Mesenchymal stem cell (in vitro differentiated cells and primary cell): ENCODE data around the gene MED10.
A peak's percentile ranks its signal among the peaks of the same experiment; 100 is the strongest.

Experiments used
- DNase-seq: peaks from one replicate; pipeline ENCODE4 v3.0.0-alpha.2; 2013
- H2AFZ ChIP-seq: one replicate; pipeline ENCODE4 v1.6.1; 2013; ENCODE audit warnings: low read depth, mild to moderate bottlenecking, control low read depth, inconsistent platforms, low read length, moderate library complexity
- H2AK5ac ChIP-seq: 2 replicates; pipeline ENCODE4 v1.6.1; 2013; ENCODE audit warnings: low read length, moderate library complexity, mild to moderate bottlenecking, inconsistent platforms; ENCODE audit not compliant: severe bottlenecking
- H2BK120ac ChIP-seq: one replicate; pipeline ENCODE4 v1.6.1; 2013; ENCODE audit warnings: low read depth, mild to moderate bottlenecking, inconsistent platforms, low read length, moderate library complexity
- H2BK12ac ChIP-seq, 2 experiments: one replicate each; pipeline ENCODE4 v1.6.1; 2013; ENCODE audit warnings: inconsistent platforms in 2 of 2, low read length in 2 of 2, mild to moderate bottlenecking in 2 of 2, moderate library complexity in 2 of 2, control low read depth in 1 of 2
- H2BK15ac ChIP-seq: one replicate; pipeline ENCODE4 v1.6.1; 2013; ENCODE audit warnings: mild to moderate bottlenecking, low read depth, inconsistent platforms; ENCODE audit not compliant: poor library complexity, severe bottlenecking
- H2BK5ac ChIP-seq: 2 replicates; pipeline ENCODE4 v1.6.1; 2013; ENCODE audit warnings: low read depth, mild to moderate bottlenecking, low read length, control low read depth, inconsistent platforms; ENCODE audit not compliant: poor library complexity, severe bottlenecking
- H3K14ac ChIP-seq, 2 experiments: one replicate each; pipeline ENCODE4 v1.6.1; 2013; ENCODE audit warnings: inconsistent platforms in 2 of 2, low read length in 2 of 2, control low read depth in 1 of 2, mild to moderate bottlenecking in 1 of 2, moderate library complexity in 1 of 2
- H3K18ac ChIP-seq, 2 experiments: one replicate each; pipeline ENCODE4 v1.6.1; 2013; ENCODE audit warnings: inconsistent platforms in 2 of 2, low read length in 2 of 2, control low read depth in 1 of 2, low read depth in 1 of 2, mild to moderate bottlenecking in 1 of 2
- H3K23ac ChIP-seq, 2 experiments: one replicate each; pipeline ENCODE4 v1.6.1; 2013; ENCODE audit warnings: inconsistent platforms in 2 of 2, low read length in 2 of 2, mild to moderate bottlenecking in 2 of 2, moderate library complexity in 2 of 2, control low read depth in 1 of 2
- H3K27ac ChIP-seq: 2 replicates; pipeline ENCODE4 v1.5.1; 2013; ENCODE audit warnings: mild to moderate bottlenecking, moderate library complexity, low read length, control low read depth, inconsistent platforms; ENCODE audit not compliant: poor library complexity, severe bottlenecking
- H3K27me3 ChIP-seq, 2 experiments: 2 replicates each; pipeline versions ENCODE4 v1.6.1 to v1.7.0; 2013; ENCODE audit warnings: low read length in 2 of 2, mild to moderate bottlenecking in 2 of 2, moderate library complexity in 2 of 2, control low read depth in 1 of 2, inconsistent platforms in 1 of 2; ENCODE audit not compliant: control insufficient read depth in 1 of 2, insufficient read depth in 1 of 2
- H3K36me3 ChIP-seq, 2 experiments: 2 replicates each; pipeline versions ENCODE4 v1.6.1 to v1.7.0; 2013; ENCODE audit warnings: low read length in 2 of 2, control low read depth in 1 of 2, inconsistent platforms in 1 of 2, low read depth in 1 of 2, mild to moderate bottlenecking in 1 of 2; ENCODE audit not compliant: insufficient read depth in 2 of 2, control insufficient read depth in 1 of 2
- H3K4ac ChIP-seq, 2 experiments: one replicate each; pipeline ENCODE4 v1.6.1; 2013; ENCODE audit warnings: inconsistent platforms in 2 of 2, low read length in 2 of 2, mild to moderate bottlenecking in 2 of 2, moderate library complexity in 2 of 2, control low read depth in 1 of 2, low read depth in 1 of 2
- H3K4me1 ChIP-seq: 2 replicates; pipeline ENCODE4 v1.6.1; 2013; ENCODE audit warnings: low read depth, low read length, control low read depth; ENCODE audit not compliant: control insufficient read depth, insufficient read depth
- H3K4me2 ChIP-seq: 2 replicates; pipeline ENCODE4 v1.6.1; 2013; ENCODE audit warnings: low read length, mild to moderate bottlenecking, inconsistent platforms; ENCODE audit not compliant: poor library complexity, severe bottlenecking
- H3K4me3 ChIP-seq, 2 experiments: 2 replicates each; pipeline versions ENCODE4 v1.5.1 to v1.7.0; 2013; ENCODE audit warnings: low read length in 2 of 2, mild to moderate bottlenecking in 2 of 2, control low read depth in 1 of 2, low read depth in 1 of 2; ENCODE audit not compliant: insufficient read depth in 1 of 2
- H3K79me1 ChIP-seq: replicated peaks from 2 replicates; pipeline ENCODE4 v1.6.1; 2013; ENCODE audit warnings: mild to moderate bottlenecking, control low read depth, low read length, inconsistent platforms; ENCODE audit not compliant: poor library complexity, severe bottlenecking
- H3K9ac ChIP-seq: 2 replicates; pipeline ENCODE4 v1.7.0; 2013; ENCODE audit warnings: mild to moderate bottlenecking, low read length, moderate library complexity
- H3K9me3 ChIP-seq: 2 replicates; pipeline ENCODE4 v1.7.0; 2013; ENCODE audit warnings: mild to moderate bottlenecking, low read length; ENCODE audit not compliant: control insufficient read depth
- H4K8ac ChIP-seq: one replicate; pipeline ENCODE4 v1.6.1; 2013; ENCODE audit warnings: inconsistent platforms, mild to moderate bottlenecking, low read length, moderate library complexity
- H4K91ac ChIP-seq: one replicate; pipeline ENCODE4 v1.6.1; 2013; ENCODE audit warnings: mild to moderate bottlenecking, low read length, inconsistent platforms
- WGBS: methylation state at CpG from one replicate; pipeline ENCODE4 v1.1.7; 2013; ENCODE audit warnings: mixed read lengths; 5-methylcytosine and 5-hydroxymethylcytosine counted together

The MED10 gene

GRCh38 chr5:6361101-6361500, 17.2 kb downstream of the MED10 start:
- no peak overlapping the region for H3K14ac ChIP-seq
- no peak overlapping the region for H4K8ac ChIP-seq
- H2AK5ac ChIP-seq = no peak overlapping the region
- no peaks in the 10 kb centered on the region for H3K27me3 ChIP-seq
- WGBS = 76% methylated on average over 8 of the region's 8 CpGs
- H4K91ac ChIP-seq = no peak overlapping the region
- H3K27ac ChIP-seq = no peak overlapping the region
- DNase-seq = no peak
- H2BK120ac ChIP-seq = no peak overlapping the region
- no peaks in the 10 kb centered on the region for H3K79me1 ChIP-seq
- H2BK15ac ChIP-seq = no peak overlapping the region
- peaks cover 0 to 4% of the 10 kb centered on the region in 2 experiments for H3K36me3 ChIP-seq
- H2BK5ac ChIP-seq = no peak overlapping the region
- no peak overlapping the region for H3K9ac ChIP-seq
- H3K9me3 ChIP-seq = no peaks in the 10 kb centered on the region
- no peak overlapping the region for H3K18ac ChIP-seq
- H3K4ac ChIP-seq = no peak overlapping the region
- H3K4me2 ChIP-seq = no peak overlapping the region
- H3K23ac ChIP-seq = no peak overlapping the region
- no peak overlapping the region for H2AFZ ChIP-seq
- H3K4me1 ChIP-seq = peaks cover 2% of the 10 kb centered on the region
- H3K4me3 ChIP-seq = no peak overlapping the region
- H2BK12ac ChIP-seq = no peak overlapping the region

- no peak overlapping the region for H2AFZ ChIP-seq
- H4K91ac ChIP-seq = no peak overlapping the region
- H2BK15ac ChIP-seq = no peak overlapping the region
- H2AK5ac ChIP-seq = no peak overlapping the region
- H3K36me3 ChIP-seq = no peaks in the 10 kb centered on the region
- H2BK12ac ChIP-seq = no peak overlapping the region
- H2BK5ac ChIP-seq = no peak overlapping the region
- no peak overlapping the region for H3K18ac ChIP-seq
- H3K4me1 ChIP-seq = peaks cover 2% of the 10 kb centered on the region
- no peak overlapping the region for H3K14ac ChIP-seq
- DNase-seq = no peak
- H2BK120ac ChIP-seq = no peak overlapping the region
- H3K4me3 ChIP-seq = no peak overlapping the region
- H3K27ac ChIP-seq = no peak overlapping the region
- H3K4ac ChIP-seq = no peak overlapping the region
- no peak overlapping the region for H3K9ac ChIP-seq
- H3K27me3 ChIP-seq = no peaks in the 10 kb centered on the region
- H3K4me2 ChIP-seq = no peak overlapping the region
- no peaks in the 10 kb centered on the region for H3K79me1 ChIP-seq
- peak overlapping the region in 1 of 2 experiments; percentile 23 for H3K23ac ChIP-seq
- 81% methylated on average over 18 of the region's 18 CpGs for WGBS
- no peak overlapping the region for H4K8ac ChIP-seq
- H3K9me3 ChIP-seq = no peaks in the 10 kb centered on the region
Observed at GRCh38 chr5:6360323-6361072, 17.8 kb downstream of the MED10 start.

- DNase-seq = no peak
- H3K27ac ChIP-seq = no peak overlapping the region
- no peaks in the 10 kb centered on the region for H3K79me1 ChIP-seq
- no peak overlapping the region for H2BK12ac ChIP-seq
- peak overlapping the region in 1 of 2 experiments; percentile 23 for H3K23ac ChIP-seq
- no peaks in the 10 kb centered on the region for H3K36me3 ChIP-seq
- no peak overlapping the region for H4K91ac ChIP-seq
- no peak overlapping the region for H2AFZ ChIP-seq
- no peak overlapping the region for H4K8ac ChIP-seq
- no peak overlapping the region for H2AK5ac ChIP-seq
- H3K4me1 ChIP-seq = peaks cover 2% of the 10 kb centered on the region
- H2BK5ac ChIP-seq = no peak overlapping the region
- no peak overlapping the region for H3K9ac ChIP-seq
- H3K14ac ChIP-seq = no peak overlapping the region
- H3K4ac ChIP-seq = no peak overlapping the region
- 69% methylated on average over 15 of the region's 16 CpGs for WGBS
- H3K27me3 ChIP-seq = peaks cover 0 to 7% of the 10 kb centered on the region in 2 experiments
- H2BK120ac ChIP-seq = no peak overlapping the region
- no peak overlapping the region for H3K4me2 ChIP-seq
- no peak overlapping the region for H3K4me3 ChIP-seq
- H2BK15ac ChIP-seq = no peak overlapping the region
- no peak overlapping the region for H3K18ac ChIP-seq
- H3K9me3 ChIP-seq = no peaks in the 10 kb centered on the region
Observed at GRCh38 chr5:6359555-6360322, 18.6 kb downstream of the MED10 start.

DNA sequence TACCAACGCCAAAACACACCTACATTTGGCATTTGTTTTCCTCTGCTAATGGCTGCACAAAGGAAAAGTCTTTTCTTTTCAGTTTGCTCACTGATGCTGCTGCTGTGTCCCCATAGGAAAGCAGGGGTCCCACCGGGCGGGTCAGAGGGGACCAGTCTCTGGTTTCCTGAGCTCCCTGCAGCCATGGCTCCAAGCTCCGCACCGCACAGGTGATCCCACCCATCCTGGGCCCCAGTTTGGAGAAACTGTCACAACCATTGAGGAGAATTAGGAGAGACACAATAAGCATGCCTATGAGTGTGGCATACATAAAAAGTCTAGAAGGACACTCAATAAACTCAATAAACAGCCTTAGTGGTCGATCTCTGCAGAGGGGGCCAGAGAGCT, 19.9 kb downstream of the MED10 start:
- H2BK120ac ChIP-seq = no peak overlapping the region
- H2BK15ac ChIP-seq = no peak overlapping the region
- H3K4ac ChIP-seq = no peak overlapping the region
- no peak overlapping the region for H4K91ac ChIP-seq
- no peak overlapping the region for H3K4me2 ChIP-seq
- no peaks in the 10 kb centered on the region for H3K9me3 ChIP-seq
- no peak overlapping the region for H3K18ac ChIP-seq
- H3K4me1 ChIP-seq = peaks cover 2% of the 10 kb centered on the region
- no peak overlapping the region for H3K23ac ChIP-seq
- no peak overlapping the region for H3K27ac ChIP-seq
- H3K79me1 ChIP-seq = no peaks in the 10 kb centered on the region
- no peak overlapping the region for H2AFZ ChIP-seq
- H3K4me3 ChIP-seq = no peak overlapping the region
- no peak overlapping the region for H2BK5ac ChIP-seq
- H3K36me3 ChIP-seq = no peaks in the 10 kb centered on the region
- DNase-seq = no peak
- H3K27me3 ChIP-seq = peaks cover 0 to 7% of the 10 kb centered on the region in 2 experiments
- H2BK12ac ChIP-seq = no peak overlapping the region
- H3K9ac ChIP-seq = no peak overlapping the region
- H2AK5ac ChIP-seq = no peak overlapping the region
- H3K14ac ChIP-seq = no peak overlapping the region
- H4K8ac ChIP-seq = no peak overlapping the region
- WGBS = 88% methylated on average over 6 of the region's 6 CpGs
